ENCODE results near the gene EIF5A. TPM values are rescaled to one million over a fixed set of nuclear protein-coding genes. Genes with fewer than 3 reads are reported as not detected.

The EIF5A gene
- total RNA-seq, 1 experiment from 2014 or later = 1,139 TPM

DNA sequence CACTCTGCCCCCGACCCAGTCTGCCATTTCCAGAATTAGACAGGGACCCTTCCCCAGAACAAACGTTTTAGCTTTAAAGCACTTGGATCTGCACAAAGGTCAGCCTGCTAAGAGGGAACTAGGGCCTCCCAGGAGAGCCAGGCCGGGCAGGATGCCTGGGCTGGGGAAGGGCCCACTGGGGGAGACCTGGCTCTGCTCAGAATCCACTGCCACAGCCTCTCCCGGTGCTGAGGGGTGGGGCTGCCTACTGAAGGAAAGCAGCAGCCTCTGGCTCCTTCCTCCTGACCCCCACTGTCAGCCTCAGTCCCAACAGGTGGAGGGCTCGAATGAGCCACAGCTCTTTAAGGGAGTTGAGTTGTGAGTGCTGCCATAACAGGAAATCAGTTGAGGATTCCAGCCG lies 14.7 kb upstream of the EIF5A start:
- H4K20me1 ChIP-seq (ENCODE audit: insufficient read depth) = no peaks in the 10 kb centered on the region
- no peaks in the 10 kb centered on the region for H3K9me2 ChIP-seq (ENCODE audit: insufficient read depth)
- no peak overlapping the region for H3K4me3 ChIP-seq (replicated peaks in 1 of 2; ENCODE audit: low read depth in 1 of 2, low read length in 2 of 2)
- H2AFZ ChIP-seq (ENCODE audit: low read depth, low read length, poor library complexity, severe bottlenecking) = no peak overlapping the region
- ChIA-PET RAD21 (ENCODE audit: low non-redundant PET in 1 of 2, low total read pairs in 2 of 2, uncharacterized antibody in 2 of 2, unreplicated experiment in 2 of 2) (no interaction called here), CTCF (no interaction called here), POLR2A (no interaction called here)
- no peak for DNase-seq (ENCODE audit: low read depth, low spot score)
- no peak overlapping the region for H3K4me2 ChIP-seq (ENCODE audit: low read length)
- H3K27ac ChIP-seq (ENCODE audit: low read depth, low read length) = no peak overlapping the region
- TF ChIP-seq, protein P1, sequence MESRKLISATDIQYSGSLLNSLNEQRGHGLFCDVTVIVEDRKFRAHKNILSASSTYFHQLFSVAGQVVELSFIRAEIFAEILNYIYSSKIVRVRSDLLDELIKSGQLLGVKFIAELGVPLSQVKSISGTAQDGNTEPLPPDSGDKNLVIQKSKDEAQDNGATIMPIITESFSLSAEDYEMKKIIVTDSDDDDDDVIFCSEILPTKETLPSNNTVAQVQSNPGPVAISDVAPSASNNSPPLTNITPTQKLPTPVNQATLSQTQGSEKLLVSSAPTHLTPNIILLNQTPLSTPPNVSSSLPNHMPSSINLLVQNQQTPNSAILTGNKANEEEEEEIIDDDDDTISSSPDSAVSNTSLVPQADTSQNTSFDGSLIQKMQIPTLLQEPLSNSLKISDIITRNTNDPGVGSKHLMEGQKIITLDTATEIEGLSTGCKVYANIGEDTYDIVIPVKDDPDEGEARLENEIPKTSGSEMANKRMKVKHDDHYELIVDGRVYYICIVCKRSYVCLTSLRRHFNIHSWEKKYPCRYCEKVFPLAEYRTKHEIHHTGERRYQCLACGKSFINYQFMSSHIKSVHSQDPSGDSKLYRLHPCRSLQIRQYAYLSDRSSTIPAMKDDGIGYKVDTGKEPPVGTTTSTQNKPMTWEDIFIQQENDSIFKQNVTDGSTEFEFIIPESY (IDR thresholded peaks at IDR 0.05; ENCODE audit: extremely low read depth, insufficient replicate concordance, low read length) = no peak
- no peak for TF ChIP-seq ZNF274 (IDR thresholded peaks at IDR 0.05; ENCODE audit: low read depth, low read length)
- no peak for TF ChIP-seq SRF (IDR thresholded peaks at IDR 0.05; ENCODE audit: low read depth)
- TF ChIP-seq TCF7L2 (IDR thresholded peaks at IDR 0.05; ENCODE audit: borderline replicate concordance, extremely low read depth, insufficient read depth, insufficient read length) = no peak
- TF ChIP-seq, protein P2, sequence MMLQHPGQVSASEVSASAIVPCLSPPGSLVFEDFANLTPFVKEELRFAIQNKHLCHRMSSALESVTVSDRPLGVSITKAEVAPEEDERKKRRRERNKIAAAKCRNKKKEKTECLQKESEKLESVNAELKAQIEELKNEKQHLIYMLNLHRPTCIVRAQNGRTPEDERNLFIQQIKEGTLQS (IDR thresholded peaks at IDR 0.05) = no peak
- TF ChIP-seq POLR2A (IDR thresholded peaks at IDR 0.05; ENCODE audit: borderline replicate concordance, extremely low read depth, insufficient read depth, insufficient read length) = no peak
- no peak for TF ChIP-seq EZH2 (IDR thresholded peaks at IDR 0.05)
- TF ChIP-seq, protein P3, sequence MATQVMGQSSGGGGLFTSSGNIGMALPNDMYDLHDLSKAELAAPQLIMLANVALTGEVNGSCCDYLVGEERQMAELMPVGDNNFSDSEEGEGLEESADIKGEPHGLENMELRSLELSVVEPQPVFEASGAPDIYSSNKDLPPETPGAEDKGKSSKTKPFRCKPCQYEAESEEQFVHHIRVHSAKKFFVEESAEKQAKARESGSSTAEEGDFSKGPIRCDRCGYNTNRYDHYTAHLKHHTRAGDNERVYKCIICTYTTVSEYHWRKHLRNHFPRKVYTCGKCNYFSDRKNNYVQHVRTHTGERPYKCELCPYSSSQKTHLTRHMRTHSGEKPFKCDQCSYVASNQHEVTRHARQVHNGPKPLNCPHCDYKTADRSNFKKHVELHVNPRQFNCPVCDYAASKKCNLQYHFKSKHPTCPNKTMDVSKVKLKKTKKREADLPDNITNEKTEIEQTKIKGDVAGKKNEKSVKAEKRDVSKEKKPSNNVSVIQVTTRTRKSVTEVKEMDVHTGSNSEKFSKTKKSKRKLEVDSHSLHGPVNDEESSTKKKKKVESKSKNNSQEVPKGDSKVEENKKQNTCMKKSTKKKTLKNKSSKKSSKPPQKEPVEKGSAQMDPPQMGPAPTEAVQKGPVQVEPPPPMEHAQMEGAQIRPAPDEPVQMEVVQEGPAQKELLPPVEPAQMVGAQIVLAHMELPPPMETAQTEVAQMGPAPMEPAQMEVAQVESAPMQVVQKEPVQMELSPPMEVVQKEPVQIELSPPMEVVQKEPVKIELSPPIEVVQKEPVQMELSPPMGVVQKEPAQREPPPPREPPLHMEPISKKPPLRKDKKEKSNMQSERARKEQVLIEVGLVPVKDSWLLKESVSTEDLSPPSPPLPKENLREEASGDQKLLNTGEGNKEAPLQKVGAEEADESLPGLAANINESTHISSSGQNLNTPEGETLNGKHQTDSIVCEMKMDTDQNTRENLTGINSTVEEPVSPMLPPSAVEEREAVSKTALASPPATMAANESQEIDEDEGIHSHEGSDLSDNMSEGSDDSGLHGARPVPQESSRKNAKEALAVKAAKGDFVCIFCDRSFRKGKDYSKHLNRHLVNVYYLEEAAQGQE (IDR thresholded peaks at IDR 0.05; ENCODE audit: low read depth) = no peak
- no peak for TF ChIP-seq ZFX (IDR thresholded peaks at IDR 0.05)
- TF ChIP-seq RAD21 (IDR thresholded peaks at IDR 0.05; ENCODE audit: low read depth) = no peak
- TF ChIP-seq JUND (IDR thresholded peaks at IDR 0.05) = no peak
- TF ChIP-seq EZH2phosphoT487 (IDR thresholded peaks at IDR 0.05; ENCODE audit: borderline replicate concordance) = no peak
- TF ChIP-seq SP1 (IDR thresholded peaks at IDR 0.05; ENCODE audit: low read depth) = no peak
- no peak for TF ChIP-seq CBX3 (IDR thresholded peaks at IDR 0.05; ENCODE audit: low read depth)
- TF ChIP-seq, protein P4, sequence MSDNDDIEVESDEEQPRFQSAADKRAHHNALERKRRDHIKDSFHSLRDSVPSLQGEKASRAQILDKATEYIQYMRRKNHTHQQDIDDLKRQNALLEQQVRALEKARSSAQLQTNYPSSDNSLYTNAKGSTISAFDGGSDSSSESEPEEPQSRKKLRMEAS (IDR thresholded peaks at IDR 0.05) = no peak
- TF ChIP-seq EGR1 (IDR thresholded peaks at IDR 0.05; ENCODE audit: low read depth) = no peak
- no peak for ATAC-seq
- no peaks in the 10 kb centered on the region for H3K9me3 ChIP-seq (ENCODE audit: control insufficient read depth in 1 of 2, insufficient read depth in 1 of 2, low read depth in 1 of 2, low read length in 2 of 2)
- no peaks in the 10 kb centered on the region for H3K27me3 ChIP-seq (ENCODE audit: insufficient read depth, low read length)
- intact Hi-C loops (cut with micrococcal nuclease) = no loop called here
- no peak overlapping the region for H3K9ac ChIP-seq (ENCODE audit: low read length)
- H3K4me1 ChIP-seq (ENCODE audit: control insufficient read depth in 1 of 2, insufficient read depth in 2 of 2, low read length in 2 of 2) = peaks cover 17 to 41% of the 10 kb centered on the region in 2 experiments; a peak in 3 of 4 replicates
- H3K36me3 ChIP-seq (ENCODE audit: control insufficient read depth in 1 of 2, insufficient read depth in 2 of 2, low read length in 2 of 2) = no peaks in the 10 kb centered on the region
- H3K79me2 ChIP-seq (ENCODE audit: insufficient read depth, low read length) = no peaks in the 10 kb centered on the region
- BruUV-seq (replicated peaks) = no TSS peak

Measured in HCT116 (cell line).